ENCODE measurements around the gene AGMO.

Gene AGMO

DNA sequence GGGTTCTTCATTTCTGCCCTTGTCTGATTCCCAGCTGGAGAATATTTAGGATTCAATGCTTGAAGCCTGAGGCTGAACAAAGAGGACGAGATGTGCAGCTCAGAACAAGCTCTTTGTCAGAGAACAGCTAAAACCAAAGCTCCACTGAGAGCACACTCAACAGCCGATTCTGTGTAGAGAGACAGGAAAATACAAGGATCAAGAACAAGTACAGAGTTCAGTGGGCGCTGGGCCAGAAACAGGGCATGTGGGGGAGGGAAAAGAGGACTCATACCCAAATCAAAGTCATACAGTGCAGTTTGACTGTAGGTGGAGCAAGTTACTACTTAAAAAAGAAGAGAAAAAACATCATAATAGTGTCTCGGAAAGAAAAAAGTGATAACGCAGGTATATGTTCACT is at the start of gene AGMO:
AGMO (minus strand) TSS at position 181 of the 400 bp plus-strand sequence.
- no peak within 1 kb of the TSS for H3K27ac ChIP-seq
- TF ChIP-seq, protein P1, sequence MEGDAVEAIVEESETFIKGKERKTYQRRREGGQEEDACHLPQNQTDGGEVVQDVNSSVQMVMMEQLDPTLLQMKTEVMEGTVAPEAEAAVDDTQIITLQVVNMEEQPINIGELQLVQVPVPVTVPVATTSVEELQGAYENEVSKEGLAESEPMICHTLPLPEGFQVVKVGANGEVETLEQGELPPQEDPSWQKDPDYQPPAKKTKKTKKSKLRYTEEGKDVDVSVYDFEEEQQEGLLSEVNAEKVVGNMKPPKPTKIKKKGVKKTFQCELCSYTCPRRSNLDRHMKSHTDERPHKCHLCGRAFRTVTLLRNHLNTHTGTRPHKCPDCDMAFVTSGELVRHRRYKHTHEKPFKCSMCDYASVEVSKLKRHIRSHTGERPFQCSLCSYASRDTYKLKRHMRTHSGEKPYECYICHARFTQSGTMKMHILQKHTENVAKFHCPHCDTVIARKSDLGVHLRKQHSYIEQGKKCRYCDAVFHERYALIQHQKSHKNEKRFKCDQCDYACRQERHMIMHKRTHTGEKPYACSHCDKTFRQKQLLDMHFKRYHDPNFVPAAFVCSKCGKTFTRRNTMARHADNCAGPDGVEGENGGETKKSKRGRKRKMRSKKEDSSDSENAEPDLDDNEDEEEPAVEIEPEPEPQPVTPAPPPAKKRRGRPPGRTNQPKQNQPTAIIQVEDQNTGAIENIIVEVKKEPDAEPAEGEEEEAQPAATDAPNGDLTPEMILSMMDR (conservative IDR thresholded peaks at IDR 0.05) = no peak

DNA sequence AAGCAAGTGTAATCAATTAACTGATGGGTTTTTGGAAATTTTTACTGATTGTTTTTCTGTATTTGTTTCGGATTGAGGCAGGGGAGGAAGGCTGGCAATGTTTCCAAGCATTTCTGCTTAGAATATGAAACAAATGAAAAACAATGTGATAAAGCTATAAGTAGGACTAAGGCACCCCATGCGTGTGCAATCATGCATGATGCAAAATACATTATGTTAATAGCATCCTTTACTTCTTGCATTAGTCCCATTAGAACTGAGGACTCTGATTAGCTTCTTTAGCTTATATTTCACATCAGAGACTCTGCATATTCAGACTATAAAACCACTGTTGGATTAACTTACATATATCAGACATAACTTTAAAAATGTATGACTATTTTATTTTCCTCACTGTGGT is 48.7 kb upstream of the AGMO start:
- TF ChIP-seq, protein P1 (conservative IDR thresholded peaks at IDR 0.05) = no peak
- no peak overlapping the region for H3K27ac ChIP-seq

DNA sequence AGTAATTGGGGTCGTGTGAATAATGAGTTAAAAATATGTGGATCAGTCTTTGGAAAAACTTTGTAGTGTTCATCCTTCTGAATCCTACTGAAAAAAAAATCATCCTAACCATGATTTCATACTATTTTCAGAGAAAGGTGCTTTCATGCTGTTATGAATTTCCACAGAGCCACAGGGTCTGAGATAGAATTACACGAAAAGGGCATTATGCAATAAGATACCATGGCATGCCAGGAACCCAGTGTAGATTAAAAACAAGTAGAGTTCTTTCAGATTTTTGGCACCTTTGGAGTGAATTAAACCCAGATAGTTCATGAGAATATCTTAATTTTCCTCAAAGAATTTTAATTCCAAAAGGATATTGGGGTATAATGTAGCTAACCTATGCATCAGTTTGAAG is 47.5 kb upstream of the AGMO start:
- H3K27ac ChIP-seq = no peak overlapping the region
- TF ChIP-seq, protein P1 (conservative IDR thresholded peaks at IDR 0.05) = no peak

DNA sequence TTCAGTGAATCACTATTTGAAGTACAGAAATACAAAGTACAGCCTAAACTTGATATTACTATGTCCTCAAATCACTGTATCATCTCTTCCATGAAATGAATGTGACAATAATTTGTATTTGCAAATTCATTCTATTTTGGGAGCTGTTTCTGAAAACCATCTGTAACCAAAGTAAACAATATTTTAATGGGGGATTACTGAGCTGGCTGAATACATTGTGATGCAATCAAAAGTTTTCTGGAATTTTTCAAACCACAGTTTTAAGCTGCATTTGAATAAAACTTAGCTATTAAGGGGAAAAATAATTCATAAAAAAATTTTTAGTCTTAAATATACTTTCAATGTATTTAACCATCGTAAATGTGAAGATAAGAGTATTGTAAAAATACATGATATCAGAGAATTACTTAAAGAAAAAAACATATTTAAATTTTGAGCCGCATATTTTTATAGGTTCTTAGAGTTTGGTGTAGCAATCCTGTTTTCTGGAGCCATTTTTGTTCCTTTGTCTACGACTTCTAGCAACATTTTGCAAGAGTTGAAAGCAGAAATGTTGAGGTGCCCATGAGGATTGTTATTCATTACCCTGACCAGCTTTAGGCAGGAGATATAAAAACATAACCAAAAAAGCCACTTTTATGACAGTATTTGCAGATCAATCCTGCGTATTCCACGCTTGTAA is 45.9 kb upstream of the AGMO start:
- no peak overlapping the region for H3K27ac ChIP-seq
- TF ChIP-seq, protein P1 (conservative IDR thresholded peaks at IDR 0.05) = no peak

DNA sequence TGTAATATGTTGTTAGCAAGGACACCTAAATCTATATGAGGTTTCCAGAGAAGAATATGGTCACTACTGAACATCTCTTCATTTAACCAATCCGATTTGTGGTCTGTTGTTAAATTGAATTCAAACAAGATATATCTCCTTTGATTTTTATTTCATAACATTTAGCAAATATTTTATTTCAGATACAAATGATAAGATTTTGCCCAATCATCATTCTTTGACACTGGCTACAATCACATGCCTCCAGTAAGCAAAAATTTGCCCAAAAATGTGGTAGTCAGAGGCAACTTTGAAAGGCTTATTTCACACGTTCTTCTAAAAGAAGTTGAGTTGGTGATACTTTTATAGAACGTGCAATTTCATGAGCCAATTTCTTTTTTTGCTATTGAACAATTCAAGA is 44.7 kb upstream of the AGMO start:
- TF ChIP-seq, protein P1 (conservative IDR thresholded peaks at IDR 0.05) = no peak
- no peak overlapping the region for H3K27ac ChIP-seq

DNA sequence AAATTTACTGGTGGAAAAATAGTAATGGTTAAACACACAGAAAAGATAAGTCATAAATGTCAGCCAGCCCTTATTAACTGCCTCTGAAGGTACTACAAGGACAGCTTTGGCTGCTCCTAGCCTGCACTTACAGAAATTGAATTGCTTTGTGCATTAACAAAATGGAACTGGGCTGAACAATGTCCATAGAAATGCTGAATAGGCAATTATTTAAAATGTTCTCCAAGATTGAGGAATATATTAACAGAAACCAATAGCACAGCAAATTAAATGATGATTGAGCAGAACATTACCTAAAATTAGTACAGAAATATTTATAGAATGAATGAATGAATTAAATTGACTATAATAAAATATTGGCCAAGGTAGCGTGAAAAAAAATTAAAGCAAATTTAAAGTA is 42.4 kb upstream of the AGMO start:
- H3K27ac ChIP-seq = no peak overlapping the region
- TF ChIP-seq, protein P1 (conservative IDR thresholded peaks at IDR 0.05) = no peak

DNA sequence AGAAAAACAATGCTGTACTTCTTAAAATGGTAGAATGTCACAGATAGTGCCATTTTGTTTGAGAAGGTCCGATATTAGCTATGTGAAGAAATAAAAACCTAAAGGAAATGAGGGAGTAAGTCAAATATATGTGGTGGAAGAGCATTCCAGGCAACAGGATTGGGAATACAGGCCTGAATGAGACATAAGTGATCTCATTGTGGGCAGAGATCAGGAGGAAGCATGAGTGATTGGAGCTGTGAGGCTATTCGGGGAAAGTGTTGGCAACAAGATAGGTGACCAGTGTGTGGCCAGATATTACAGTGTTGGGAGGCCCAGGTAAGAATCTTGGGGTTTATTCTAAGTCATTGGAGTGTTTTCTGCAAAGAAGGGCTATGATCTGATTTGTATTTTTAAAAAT is 41.3 kb upstream of the AGMO start:
- TF ChIP-seq, protein P1 (conservative IDR thresholded peaks at IDR 0.05) = no peak
- H3K27ac ChIP-seq = no peak overlapping the region

All from VCaP (cell line).